Bronchial epithelial cell (primary cell): Measurements from ENCODE around the gene ACCSL. TPM values are rescaled to one million over a fixed set of nuclear protein-coding genes. Genes with fewer than 3 reads are reported as not detected.
A peak's percentile ranks its signal among the peaks of the same experiment; 100 is the strongest.

ENCODE experiments used
- DNase-seq: peaks from one replicate; pipeline ENCODE4 v3.0.0-alpha.2; 2010; ENCODE audit warnings: low read depth
- FAIRE-seq: peaks from 2 replicates; lab custom pipeline; 2011; peaks lifted over from hg19 to GRCh38; lab: Jason Lieb, UNC
- H3K27me3 ChIP-seq: 2 replicates; pipeline ENCODE4 v1.5.1; 2011; ENCODE audit warnings: low read length; ENCODE audit not compliant: control insufficient read depth, insufficient read depth
- H3K36me3 ChIP-seq: 2 replicates; pipeline ENCODE4 v1.5.1; 2011; ENCODE audit warnings: low read length; ENCODE audit not compliant: control insufficient read depth, insufficient read depth
- H3K4me3 ChIP-seq: 2 replicates; pipeline ENCODE4 v1.5.1; 2011; ENCODE audit warnings: mild to moderate bottlenecking, low read depth, low read length, control low read depth
- CTCF ChIP-seq: IDR thresholded peaks from 2 replicates; pipeline ENCODE4 v1.5.1; 2011; ENCODE audit warnings: mild to moderate bottlenecking, moderate library complexity, low read length, control low read depth, inconsistent platforms; ENCODE audit not compliant: insufficient read depth, severe bottlenecking
- total RNA-seq: library from RNA; depleted of rRNA; stranded (reverse); fragments of >200 nt; gene quantifications from 2 replicates; pipeline ENCODE4 v1.2.1, GENCODE V29; 2014

Gene ACCSL
- total RNA-seq, 1 donor from 2014 or later, result not detected

GRCh38 chr11:44029977-44030911 is 17.5 kb upstream of the ACCSL start:
- H3K36me3 ChIP-seq, result no peaks in the 10 kb centered on the region

GRCh38 chr11:44030996-44031395 is 16.8 kb upstream of the ACCSL start:
- FAIRE-seq (no peak), DNase-seq (no peak)
- Histone ChIP-seq H3K4me3 (no peak overlapping the region), H3K27me3 (peaks cover 2% of the 10 kb centered on the region), H3K36me3 (no peaks in the 10 kb centered on the region)
- no peak for TF ChIP-seq CTCF

More at GRCh38 chr11:44029977-44030911, 17.5 kb upstream of the ACCSL start:
- FAIRE-seq (no peak), DNase-seq (peak; percentile 8)
- TF ChIP-seq CTCF, result no peak
- Histone ChIP-seq H3K27me3 (peaks cover 2% of the 10 kb centered on the region), H3K4me3 (no peak overlapping the region)

GRCh38 chr11:44031549-44031948 is 16.2 kb upstream of the ACCSL start:
- FAIRE-seq (no peak), DNase-seq (no peak)
- H3K36me3 ChIP-seq, result no peaks in the 10 kb centered on the region
- H3K4me3 ChIP-seq, result no peak overlapping the region
- no peak for TF ChIP-seq CTCF
- H3K27me3 ChIP-seq, result peaks cover 2% of the 10 kb centered on the region

DNA sequence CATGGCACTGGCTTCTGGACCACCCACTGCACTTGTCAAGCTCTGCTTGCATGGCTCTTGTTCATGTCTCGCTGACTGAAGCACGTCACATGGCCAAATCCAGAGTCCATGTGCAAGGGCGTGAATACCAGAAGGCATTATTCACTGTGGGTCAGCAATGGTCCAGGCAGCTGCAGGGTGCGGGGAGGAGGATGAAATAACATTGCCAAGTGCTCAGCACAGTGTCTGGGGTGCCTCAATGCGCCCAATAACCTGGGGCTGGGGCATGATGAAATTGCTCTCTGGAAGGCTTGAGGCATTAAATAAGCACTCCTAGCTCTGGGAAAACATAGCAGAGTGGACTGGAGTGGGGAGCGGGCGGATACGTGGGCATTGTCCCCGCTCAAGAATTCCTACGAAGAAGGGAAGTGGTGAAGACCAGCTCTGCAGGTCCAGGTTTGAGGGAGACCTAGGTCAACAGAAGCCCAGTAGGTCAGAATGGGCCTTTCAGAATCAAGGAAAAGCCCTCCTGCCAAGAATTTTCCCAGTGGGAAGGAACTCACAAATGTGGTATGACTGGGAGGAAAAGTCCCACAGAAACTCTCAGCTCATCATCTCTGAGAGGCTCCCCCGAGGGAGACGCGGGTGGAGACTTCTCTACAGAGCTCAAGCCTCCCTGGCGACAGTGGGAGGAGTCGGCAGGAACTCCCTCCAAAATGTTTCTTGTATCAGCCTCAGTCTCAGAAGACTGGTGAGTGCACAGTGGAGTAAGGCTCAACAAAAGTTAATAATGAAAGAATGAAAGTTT is 15.3 kb upstream of the ACCSL start:
- DNase-seq (peak; percentile 37), FAIRE-seq (no peak)
- TF ChIP-seq CTCF, result no peak

GRCh38 chr11:44033411-44033850 is 14.3 kb upstream of the ACCSL start:
- no peak for TF ChIP-seq CTCF

More for the DNA sequence above, 15.3 kb upstream of the ACCSL start:
- Histone ChIP-seq H3K4me3 (no peak overlapping the region), H3K27me3 (peaks cover 2% of the 10 kb centered on the region), H3K36me3 (no peaks in the 10 kb centered on the region)

More at GRCh38 chr11:44033411-44033850, 14.3 kb upstream of the ACCSL start:
- H3K36me3 ChIP-seq, result no peaks in the 10 kb centered on the region
- FAIRE-seq (no peak), DNase-seq (no peak)
- H3K27me3 ChIP-seq, result peaks cover 2% of the 10 kb centered on the region
- no peak overlapping the region for H3K4me3 ChIP-seq
